Activated CD4-positive, CD25-positive, alpha-beta regulatory T cell treated with anti-CD3 and anti-CD28 coated beads, Interleukin-2, amount 50 U/mL, for 16 hours (primary cell): ENCODE measurements around the gene SLC6A19.
"Not testable (repeated sequence)": the region's sequence is repeated elsewhere in the genome, so short reads cannot be mapped to it uniquely, and the experiment has no call there.

ENCODE experiments used
- DNase-seq: peaks from one replicate; pipeline ENCODE4 v3.0.0-alpha.2; 2020; ENCODE audit warnings: low read depth, low spot score

SLC6A19 gene

DNA sequence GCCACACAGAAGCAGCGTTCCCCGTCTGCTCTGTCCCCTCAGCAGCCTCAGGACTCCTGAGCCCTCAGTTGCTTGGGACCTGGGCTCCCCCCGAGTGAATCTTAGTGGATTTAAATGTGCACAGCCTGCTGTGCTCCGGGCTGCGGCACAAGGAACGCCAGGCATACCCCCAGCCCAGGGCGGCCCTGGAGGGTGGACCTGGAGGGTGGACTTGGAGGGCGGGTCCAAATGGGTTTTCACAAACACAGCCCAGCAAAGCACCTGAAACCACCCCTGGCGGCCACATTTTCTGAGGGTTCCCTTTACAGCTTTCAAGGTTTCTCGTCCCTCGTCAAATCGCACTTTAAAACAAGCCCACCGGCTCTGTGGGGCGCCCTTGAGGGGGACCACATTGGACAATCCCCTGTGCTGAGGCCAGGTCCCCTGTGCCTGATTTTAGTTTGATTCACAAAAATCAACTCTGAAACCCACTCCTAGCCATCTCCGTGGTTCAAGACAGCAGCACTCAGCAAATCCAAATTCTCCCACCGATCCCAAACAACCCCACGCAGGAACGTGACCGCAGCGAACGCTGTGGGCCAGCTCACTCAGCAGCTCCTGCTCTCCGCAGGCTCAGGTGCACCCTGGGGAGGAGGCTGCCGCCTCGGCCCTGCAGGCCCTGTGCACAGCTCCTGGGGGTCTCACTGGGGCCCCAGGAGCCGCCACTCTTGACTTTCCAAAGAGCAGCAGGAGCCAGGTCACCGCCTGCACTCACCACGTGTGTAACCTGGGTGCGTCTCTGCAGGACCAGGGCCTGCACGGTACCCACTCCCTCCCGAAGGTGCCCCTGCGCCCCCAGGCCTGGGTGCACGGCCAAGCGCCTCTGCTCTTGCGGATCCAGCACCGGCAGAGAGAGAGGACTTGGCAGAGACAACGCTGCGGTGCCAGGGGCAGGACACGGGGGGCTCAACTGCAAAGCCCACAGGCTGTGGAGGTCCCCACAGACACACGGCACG, 64.4 kb downstream of the SLC6A19 start:
- no peak for DNase-seq

DNA sequence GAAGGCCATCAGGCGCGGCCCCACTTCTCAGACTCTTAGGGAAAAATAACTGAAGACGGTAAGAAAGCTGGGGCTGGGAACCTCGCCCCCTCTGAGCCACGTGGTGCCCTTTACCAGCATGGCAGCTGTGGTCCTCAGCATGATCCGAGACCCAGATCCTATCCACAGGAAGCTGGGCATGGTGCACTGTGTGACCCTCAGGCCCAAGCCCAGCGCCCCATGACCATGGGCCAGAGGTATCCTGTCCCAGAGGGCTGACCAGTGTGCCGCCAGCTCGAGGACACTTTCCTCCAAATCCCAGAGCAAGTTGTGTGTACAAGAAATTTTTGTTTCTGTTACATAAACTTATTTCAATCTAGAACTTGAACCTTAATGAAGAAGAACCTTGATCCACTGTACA, 65.4 kb downstream of the SLC6A19 start:
- DNase-seq: no peak

DNA sequence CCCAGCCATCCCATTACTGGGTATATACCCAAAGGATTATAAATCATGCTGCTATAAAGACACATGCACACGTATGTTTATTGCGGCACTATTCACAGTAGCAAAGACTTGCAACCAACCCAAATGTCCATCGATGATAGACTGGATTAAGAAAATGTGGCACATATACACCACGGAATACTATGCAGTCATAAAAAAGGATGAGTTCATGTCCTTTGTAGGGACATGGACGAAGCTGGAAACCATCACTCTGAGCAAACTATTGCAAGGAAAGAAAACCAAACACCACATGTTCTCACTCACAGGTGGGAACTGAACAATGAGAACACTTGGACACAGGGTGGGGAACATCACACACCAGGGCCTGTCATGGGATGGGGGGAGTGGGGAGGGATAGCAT, 66.1 kb downstream of the SLC6A19 start:
- DNase-seq: not testable (repeated sequence)

DNA sequence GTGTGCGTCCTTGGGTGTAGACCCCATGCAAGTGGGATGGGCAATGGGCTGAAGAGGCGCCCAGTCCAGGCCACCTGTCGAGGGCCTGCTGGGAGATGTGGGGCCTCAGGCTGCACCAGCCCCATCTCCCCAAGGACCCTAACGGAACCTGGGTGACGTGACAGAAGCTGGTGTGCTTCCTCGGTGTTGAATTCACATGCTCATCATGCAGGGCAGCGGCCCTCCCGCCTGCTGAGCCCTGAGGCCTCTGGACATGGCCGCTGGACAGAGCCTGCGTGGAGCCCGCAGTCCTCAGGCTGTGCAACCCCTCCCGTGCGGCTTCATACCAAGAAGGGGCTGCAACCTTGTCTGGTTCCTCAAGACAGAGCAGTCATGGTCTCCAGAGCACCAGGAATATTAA, 66.7 kb downstream of the SLC6A19 start:
- DNase-seq: no peak

DNA sequence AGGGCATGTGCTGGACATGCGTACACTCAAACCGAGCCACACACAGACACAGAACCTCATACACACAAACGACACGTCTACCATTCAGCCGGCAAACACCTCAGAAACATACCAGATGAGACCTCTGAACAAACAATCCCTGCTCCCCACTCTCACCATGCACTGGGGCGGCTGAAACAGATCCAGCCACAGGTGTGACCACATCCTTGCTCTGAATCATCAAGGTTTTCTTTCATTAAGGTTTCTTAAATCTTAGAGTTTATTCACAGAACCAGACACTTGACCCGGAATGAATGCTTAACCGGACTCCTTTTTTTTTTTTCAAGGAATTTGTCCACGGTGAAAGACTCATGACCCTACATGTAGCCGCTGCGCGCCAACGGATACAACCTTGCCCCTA, 67.3 kb downstream of the SLC6A19 start:
- DNase-seq: no peak

GRCh38 chr5:1270426-1270825, 69.0 kb downstream of the SLC6A19 start:
- DNase-seq: no peak

- DNase-seq: no peak
Measured at GRCh38 chr5:1270933-1271914, 69.8 kb downstream of the SLC6A19 start.

DNA sequence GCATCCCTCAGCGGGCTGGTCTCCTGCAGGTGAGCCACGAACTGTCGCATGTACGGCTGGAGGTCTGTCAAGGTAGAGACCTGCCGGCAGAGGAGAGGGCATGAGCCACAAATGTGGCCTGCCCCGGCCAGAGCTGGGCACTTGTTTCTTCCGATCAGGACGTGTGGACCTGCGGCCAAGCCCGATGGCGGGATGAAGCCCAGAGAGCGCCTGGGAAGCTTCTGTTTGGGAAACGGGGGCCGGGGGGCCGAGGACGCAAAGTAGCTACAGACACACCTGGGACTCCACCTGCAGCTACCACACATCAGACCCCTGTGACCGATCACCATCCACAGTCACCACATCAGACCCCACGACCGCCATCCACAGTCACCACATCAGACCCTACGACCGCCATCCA, 70.8 kb downstream of the SLC6A19 start:
- no peak for DNase-seq

DNA sequence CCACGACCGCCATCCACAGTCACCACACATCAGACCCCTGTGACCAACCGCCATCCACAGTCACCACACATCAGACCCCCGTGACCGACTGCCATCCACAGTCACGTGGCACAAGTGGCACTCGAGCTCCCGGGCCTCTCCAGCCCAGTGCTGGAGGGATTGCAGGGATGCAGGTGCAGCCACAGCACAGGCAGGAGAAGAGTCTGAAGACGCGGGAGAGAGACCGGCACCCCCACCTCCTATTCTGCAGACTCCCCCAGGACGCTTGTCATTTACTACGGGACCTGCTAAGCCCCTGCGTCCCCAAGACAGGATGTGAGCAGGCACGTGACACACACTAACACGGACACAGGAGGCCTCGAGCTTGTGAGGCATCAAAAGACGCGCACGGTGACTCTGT, 72.3 kb downstream of the SLC6A19 start:
- DNase-seq: no peak

DNA sequence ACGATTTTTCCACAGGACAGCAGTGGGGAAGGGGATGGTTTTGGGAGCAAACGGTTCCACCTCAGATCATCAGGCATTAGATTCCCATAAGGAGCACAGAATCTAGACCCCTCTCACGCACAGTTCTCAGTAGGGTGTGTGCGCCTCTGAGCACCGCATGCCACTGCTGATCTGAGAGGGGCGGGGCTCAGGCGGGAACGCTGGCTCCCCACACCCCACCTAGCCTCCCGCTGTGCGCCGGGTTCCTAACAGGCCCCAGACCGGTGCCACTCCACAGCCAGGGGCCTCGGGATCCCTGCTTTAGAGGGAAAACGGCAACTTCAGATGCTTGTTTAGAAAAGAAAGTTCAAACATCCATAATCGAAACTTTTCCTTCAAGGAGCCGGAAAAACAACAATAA, 73.1 kb downstream of the SLC6A19 start:
- DNase-seq: no peak
